HG02870 (cell line): ENCODE measurements around the gene CADPS2.

Experiments used
- ATAC-seq: cut with Tn5 transposase; IDR thresholded peaks from one replicate; pipeline ENCODE4 v1.9.1; 2021; ENCODE audit warnings: mild to moderate bottlenecking, moderate library complexity; ENCODE audit not compliant: unreplicated experiment

CADPS2 gene

GRCh38 chr7:122467661-122468449, 418.4 kb downstream of the CADPS2 start:
- no peak for ATAC-seq

- ATAC-seq, result no peak
Observed at GRCh38 chr7:122465296-122465695, 421.0 kb downstream of the CADPS2 start.

- ATAC-seq, result no peak
Observed at GRCh38 chr7:122463631-122464030, 422.6 kb downstream of the CADPS2 start.

GRCh38 chr7:122460936-122461335, 425.3 kb downstream of the CADPS2 start:
- ATAC-seq, result no peak

GRCh38 chr7:122457969-122458368, 428.3 kb downstream of the CADPS2 start:
- no peak for ATAC-seq

GRCh38 chr7:122457325-122457724, 428.9 kb downstream of the CADPS2 start:
- no peak for ATAC-seq

GRCh38 chr7:122454776-122455507, 431.3 kb downstream of the CADPS2 start:
- no peak for ATAC-seq

- no peak for ATAC-seq
Observed at GRCh38 chr7:122453432-122453831, 432.8 kb downstream of the CADPS2 start.

- ATAC-seq, result no peak
Observed at GRCh38 chr7:122448893-122449589, 437.2 kb downstream of the CADPS2 start.

- ATAC-seq, result no peak
Observed at GRCh38 chr7:122442929-122443328, 443.3 kb downstream of the CADPS2 start.

- ATAC-seq, result no peak
Observed at GRCh38 chr7:122438492-122438891, 447.8 kb downstream of the CADPS2 start.

- ATAC-seq, result no peak
Observed at GRCh38 chr7:122438006-122438405, 448.3 kb downstream of the CADPS2 start.

- no peak for ATAC-seq
Observed at GRCh38 chr7:122433765-122434164, 452.5 kb downstream of the CADPS2 start.

GRCh38 chr7:122430710-122431109, 455.6 kb downstream of the CADPS2 start:
- no peak for ATAC-seq

- ATAC-seq, result no peak
Observed at GRCh38 chr7:122429926-122430325, 456.3 kb downstream of the CADPS2 start.

- no peak for ATAC-seq
Observed at GRCh38 chr7:122425731-122426130, 460.5 kb downstream of the CADPS2 start.

- ATAC-seq, result no peak
Observed at GRCh38 chr7:122423591-122423990, 462.7 kb downstream of the CADPS2 start.

- no peak for ATAC-seq
Observed at GRCh38 chr7:122416336-122416735, 469.9 kb downstream of the CADPS2 start.

- no peak for ATAC-seq
Observed at GRCh38 chr7:122415510-122415909, 470.8 kb downstream of the CADPS2 start.

- ATAC-seq, result no peak
Observed at GRCh38 chr7:122413339-122413738, 472.9 kb downstream of the CADPS2 start.

- no peak for ATAC-seq
Observed at GRCh38 chr7:122412883-122413282, 473.4 kb downstream of the CADPS2 start.

GRCh38 chr7:122412441-122412840, 473.8 kb downstream of the CADPS2 start:
- no peak for ATAC-seq
